SKM-1 treated with dmso at 0.1 percent for 144 hours (cell line): Measurements from ENCODE around the gene DYDC1.
"Not testable (repeated sequence)": the region's sequence is repeated elsewhere in the genome, so short reads cannot be mapped to it uniquely, and the experiment has no call there.

Experiments
- DNase-seq: peaks from one replicate; lab custom pipeline; 2025; ENCODE audit not compliant: unreplicated experiment; lab: John Stamatoyannopoulos, UW

The DYDC1 gene

GRCh38 chr10:80344912-80345311, 11.6 kb downstream of the DYDC1 start:
- no peak for DNase-seq

DNA sequence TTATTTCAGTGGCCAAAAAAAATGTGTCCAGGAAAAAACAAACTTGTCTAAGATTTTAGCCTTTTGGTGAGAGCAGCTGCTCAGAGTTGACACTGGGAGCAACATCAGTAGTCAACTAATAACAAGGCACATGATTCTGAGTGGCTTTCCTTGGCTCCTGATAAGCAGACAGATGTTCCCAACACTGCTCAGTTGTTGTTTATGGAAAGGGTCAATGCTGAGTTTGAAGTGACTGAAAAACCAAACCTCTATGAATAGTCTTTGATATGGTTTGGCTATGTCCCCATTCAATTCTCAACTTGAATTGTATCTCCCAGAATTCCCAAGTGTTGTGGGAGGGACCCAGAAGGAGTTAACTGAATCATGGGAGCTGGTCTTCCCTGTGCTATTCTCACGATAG, 12.3 kb downstream of the DYDC1 start:
- no peak for DNase-seq

DNA sequence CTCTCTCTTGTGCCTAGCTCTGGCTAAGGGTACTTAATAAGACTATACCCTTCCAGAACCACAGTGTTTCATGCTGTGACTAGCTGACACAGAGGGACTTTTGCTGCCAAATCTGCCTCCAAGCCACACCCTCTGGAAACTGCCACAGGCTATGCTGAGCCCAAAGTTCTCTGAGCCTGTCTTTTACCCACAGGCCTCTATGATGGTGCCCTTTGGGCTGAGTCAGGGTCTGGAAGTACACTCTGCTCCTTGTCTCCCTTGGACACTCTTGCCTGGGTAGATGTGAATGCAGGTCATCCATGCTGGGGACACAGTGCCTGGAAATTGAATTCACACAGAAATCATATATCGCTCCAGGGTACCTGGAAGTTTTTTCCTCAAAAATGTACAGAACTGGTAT, 22.6 kb downstream of the DYDC1 start:
- DNase-seq, result no peak

DNA sequence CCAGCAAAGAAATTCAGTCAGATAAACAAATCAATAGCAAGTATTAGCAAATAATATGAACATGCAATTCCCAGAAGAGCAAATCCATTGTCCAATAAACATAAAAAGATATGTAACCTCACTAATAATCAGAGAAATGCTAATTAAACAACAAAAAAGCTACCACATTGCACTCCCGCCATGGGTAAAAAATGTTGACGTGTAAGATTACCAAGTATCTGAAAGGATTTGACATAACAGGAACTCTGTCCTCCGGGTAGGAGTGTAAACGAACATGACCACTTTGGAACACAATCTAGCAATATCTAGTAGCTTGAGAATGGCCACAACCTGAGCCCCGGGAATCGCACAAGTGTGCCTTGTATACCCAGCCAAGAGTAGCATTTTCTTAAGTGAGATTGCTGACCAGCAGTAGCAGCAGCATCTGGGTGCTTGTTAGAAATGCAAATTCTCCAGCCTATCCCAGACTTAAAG, 31.6 kb downstream of the DYDC1 start:
- DNase-seq, result no peak

DNA sequence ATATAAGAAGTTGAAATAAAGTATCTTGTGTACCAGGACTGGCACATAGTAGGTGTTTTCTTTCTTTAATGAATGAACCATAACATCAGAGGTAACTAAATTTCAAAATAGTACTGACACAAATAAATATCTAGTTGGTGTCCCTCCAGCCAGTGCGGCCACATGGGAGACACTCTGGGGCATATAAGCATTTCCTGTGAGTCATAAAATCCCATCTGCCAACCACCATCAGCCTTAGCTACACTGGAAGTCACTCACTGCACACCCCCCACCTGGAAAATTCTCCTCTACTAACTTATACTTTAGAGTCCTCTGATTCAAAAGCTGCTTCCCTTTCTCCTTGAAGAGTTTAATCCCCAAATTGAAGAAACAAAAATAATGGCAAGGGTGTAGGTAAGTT, 32.5 kb downstream of the DYDC1 start:
- no peak for DNase-seq

GRCh38 chr10:80323311-80323710, 33.2 kb downstream of the DYDC1 start:
- DNase-seq, result no peak

DNA sequence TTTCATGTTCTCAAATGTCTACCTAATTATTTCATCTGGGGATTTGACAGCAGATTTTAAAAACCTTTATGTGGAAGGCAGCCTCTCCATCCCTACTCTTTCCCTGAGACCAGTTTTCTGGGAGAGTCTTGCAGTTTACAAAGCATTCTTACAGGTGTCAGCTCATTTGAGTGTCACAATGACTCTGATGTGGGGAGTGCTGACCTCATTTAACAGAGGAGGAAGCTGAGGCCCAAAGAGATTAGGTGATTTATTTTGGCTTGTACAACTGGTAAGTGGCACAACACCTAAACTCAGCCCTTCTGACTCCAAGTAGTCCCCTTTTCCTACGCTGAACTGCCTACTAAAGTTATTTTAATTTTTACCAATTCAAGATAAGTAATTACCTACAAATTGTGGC, 33.8 kb downstream of the DYDC1 start:
- no peak for DNase-seq

DNA sequence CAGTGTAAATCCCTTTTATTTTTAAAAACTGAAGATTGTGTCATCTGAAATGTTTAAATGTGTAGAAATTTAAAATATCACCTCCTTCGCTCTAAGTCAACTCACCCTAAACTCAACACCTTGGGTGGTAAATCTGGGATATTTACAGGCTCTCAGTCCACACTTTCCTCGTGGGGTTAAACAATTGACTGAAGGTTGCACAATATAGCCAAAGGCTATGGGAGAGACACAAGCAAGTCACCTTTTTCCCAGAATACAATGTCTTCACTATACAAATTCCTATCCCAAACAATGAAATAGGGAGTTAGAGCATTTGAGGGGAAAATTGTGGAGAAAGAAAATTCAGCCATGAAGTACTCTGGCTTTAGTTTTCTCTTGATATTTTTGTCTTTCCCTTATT, 34.4 kb downstream of the DYDC1 start:
- no peak for DNase-seq

DNA sequence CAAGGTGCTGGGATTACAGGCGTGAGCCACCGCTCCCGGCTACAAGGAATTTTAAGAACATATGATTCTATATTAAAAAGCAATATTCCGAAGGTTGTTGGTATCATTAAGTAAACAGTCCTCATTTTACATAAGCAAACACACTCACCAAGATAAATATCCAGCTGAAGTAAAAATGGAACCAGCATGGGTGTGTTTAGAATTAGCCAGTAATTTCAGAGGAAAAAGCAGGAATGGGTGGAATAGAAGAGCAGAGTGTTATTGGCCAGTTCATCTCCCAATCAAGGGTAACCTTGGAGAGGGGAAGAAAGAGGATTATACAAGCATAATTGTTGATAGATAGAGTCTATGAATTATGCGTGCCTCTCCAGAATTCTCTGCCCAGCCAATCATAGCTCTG, 35.4 kb downstream of the DYDC1 start:
- DNase-seq, result no peak

DNA sequence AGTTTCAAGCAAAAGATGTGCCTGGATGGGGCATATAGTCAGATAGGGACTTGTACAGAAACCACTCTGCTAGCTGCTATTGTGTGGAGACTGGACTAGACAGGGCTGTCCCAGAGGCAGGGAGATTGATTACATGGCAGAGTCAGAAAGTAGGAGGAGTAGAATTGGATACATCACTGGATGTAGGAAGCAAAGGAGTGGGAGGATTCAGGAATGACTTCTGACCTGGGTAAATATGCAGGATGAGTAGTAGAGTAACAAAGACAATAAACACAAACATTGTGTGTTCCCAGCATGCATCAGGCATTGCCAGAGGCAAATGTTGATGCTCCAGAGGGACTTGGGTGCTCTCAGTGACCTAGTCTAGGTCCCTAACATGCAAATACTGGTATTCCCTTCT, 36.2 kb downstream of the DYDC1 start:
- DNase-seq, result no peak

DNA sequence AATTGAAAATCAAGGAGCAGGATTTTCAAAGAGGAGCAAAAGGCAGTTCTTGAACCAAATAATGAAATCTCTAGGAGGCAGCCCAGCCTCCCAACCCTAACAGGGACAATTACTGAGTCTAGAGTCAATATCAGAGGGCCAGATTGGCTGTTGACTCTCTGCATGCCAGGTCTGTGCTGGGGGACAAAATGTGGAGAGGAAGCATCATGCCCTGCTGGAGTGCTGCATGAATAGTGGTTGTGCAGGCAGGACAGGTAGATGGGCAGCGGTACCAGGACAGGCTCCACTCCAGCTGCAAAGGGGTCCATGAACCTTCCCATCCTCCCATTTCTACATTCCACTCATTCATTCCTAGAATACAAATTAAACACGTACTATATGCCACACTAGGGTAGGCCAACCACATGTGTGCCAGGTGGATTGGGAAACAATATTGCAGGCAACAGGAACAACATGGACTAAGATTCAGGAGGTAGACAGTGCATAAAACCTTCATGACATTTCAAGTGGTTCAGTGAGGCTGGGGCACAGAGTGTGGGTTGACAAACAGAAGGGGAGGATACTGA, 36.7 kb downstream of the DYDC1 start:
- DNase-seq, result no peak

- DNase-seq, result no peak
Observed at GRCh38 chr10:80319318-80319717, 37.2 kb downstream of the DYDC1 start.

DNA sequence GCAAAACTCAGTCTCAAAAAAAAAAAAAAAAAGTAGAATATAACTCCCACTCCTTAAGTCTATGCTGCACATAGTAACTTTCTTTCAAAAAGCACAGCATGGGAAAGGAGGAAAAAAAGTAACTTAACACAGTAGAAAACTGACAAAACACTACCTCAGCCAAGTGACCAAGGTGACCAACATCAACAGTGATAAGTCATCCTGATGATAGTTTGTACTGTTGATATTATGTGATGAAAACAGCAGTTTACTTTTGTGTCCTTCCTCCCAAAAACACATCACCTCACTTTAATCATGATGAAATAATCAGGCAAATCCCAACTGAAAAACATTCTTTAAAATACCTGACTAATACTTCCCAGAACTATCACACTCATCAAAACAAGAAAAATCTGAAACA, 37.8 kb downstream of the DYDC1 start:
- DNase-seq, result no peak

DNA sequence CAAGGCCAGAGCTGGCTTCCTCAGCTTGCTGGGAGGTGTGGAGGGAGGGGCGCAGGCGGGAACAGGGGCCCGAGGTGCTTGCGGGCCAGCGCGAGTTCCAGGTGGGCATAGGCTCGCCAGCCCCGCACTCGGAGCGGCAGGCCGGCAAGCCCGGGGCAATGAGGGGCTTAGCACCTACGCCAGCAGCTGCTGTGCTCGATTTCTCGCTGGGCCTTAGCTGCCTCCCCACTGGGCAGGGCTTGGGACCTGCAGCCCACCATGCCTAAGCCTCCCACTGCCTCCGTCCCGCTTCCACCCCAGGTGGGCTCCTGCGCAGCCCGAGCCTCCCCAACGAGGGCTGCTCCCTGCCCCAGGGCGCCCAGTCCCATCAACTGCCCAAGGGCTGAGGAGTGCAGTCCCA, 41.2 kb downstream of the DYDC1 start:
- no peak for DNase-seq

DNA sequence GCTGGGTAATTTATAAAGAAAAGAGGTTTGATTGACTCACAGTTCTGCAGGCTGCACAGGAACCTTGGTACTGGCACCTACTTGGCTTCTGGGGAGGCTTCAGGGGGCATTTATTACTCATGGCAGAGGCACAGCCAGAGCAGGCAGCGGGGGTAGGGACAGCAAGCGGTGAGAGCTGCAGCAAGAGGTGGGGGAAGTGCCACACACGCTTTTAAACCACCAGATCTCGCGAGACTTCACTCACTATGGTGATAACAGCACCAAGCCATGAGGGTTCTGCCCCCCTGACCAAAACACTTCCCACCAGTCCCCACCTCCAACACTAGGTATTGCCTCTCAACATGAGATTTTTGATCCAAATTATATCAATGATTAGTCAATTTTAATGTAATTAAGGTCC, 43.0 kb downstream of the DYDC1 start:
- no peak for DNase-seq

- DNase-seq, result not testable (repeated sequence)
Observed at GRCh38 chr10:80305989-80306388, 50.6 kb downstream of the DYDC1 start.

GRCh38 chr10:80296942-80297341, 59.6 kb downstream of the DYDC1 start:
- no peak for DNase-seq

DNA sequence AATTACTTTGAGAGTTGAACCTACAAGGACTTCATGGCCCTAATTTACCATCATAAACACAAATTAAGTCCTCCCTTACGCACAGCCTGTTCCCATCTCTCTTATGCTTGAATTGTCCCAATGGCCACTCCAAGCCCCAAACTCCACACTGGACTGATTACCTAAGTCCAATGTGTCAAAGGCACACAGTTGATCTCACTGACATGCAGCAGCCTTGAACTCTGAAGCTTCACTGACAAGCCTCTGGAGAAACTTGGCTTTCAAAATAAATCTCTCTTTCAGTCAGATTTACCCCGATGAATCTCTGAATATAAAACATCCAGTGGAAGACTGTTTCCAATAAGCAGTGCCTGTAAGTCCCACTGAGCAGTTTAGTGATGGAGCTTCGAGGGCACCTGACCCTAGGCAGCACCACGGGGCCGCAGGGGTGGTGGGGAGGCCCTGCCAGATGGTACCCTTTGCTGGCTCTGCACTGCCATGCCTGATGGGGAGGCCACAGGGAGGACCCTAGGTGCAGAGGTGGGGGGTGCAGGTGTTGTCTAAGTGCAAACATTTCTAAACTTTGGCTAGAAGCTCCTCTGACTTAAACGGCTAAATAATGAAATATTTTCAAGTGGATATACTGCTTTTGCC, 63.8 kb downstream of the DYDC1 start:
- DNase-seq, result no peak

- no peak for DNase-seq
Observed at GRCh38 chr10:80290474-80291220, 65.9 kb downstream of the DYDC1 start.

GRCh38 chr10:80289451-80290287, 66.9 kb downstream of the DYDC1 start, which contains the start of gene MAT1A:
TSS of gene MAT1A (minus strand) at chr10:80289658. CDS start at chr10:80289423, 235 bp downstream.
- no peak for DNase-seq

DNA sequence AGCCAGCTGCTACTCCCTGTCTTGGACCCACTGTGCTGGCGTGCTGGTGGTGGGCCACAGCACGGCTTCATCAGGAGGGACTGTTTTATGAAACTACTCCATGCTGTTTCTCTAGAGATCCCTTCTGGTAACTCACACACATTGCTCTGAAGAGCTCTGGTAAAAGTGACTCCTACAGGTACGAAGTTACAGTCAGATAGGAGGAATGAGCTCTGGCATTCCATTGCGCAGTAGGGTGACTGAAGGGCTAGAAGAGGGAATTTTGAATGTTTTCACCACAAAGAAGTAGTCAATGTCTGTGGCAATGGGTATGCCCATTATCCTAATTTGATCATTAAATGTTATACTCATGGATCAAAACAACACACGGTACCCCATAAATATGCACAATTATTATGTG, 67.7 kb downstream of the DYDC1 start:
- no peak for DNase-seq
